Activated T-helper 17 cell treated with anti-CD3 and anti-CD28 coated beads, Interleukin-2, amount 50 U/mL, for 72 hours (primary cell): ENCODE results near the gene GPR143. TPM values are rescaled to one million over a fixed set of nuclear protein-coding genes. Genes with fewer than 3 reads are reported as not detected.

Source experiments
- ATAC-seq: fragments of 150-1000 bp; cut with Tn5 transposase; replicated peaks from 2 replicates; pipeline ENCODE4 v1.10.0; 2021; ENCODE audit warnings: mild to moderate bottlenecking, moderate library complexity
- H3K27ac Mint-ChIP-seq: one replicate; pipeline ENCODE4 v1.8.0; 2022; ENCODE audit warnings: mixed read lengths
- H3K27me3 Mint-ChIP-seq: one replicate; pipeline ENCODE4 v1.8.0; 2022; ENCODE audit warnings: mixed read lengths
- H3K36me3 Mint-ChIP-seq: one replicate; pipeline ENCODE4 v1.8.0; 2022; ENCODE audit warnings: low read depth, mild to moderate bottlenecking, mixed read lengths
- H3K4me1 Mint-ChIP-seq: one replicate; pipeline ENCODE4 v1.8.0; 2022; ENCODE audit warnings: mixed read lengths
- H3K4me3 Mint-ChIP-seq: one replicate; pipeline ENCODE4 v1.8.0; 2022; ENCODE audit warnings: mild to moderate bottlenecking, mixed read lengths
- H3K9me3 Mint-ChIP-seq: one replicate; pipeline ENCODE4 v1.8.0; 2022; ENCODE audit warnings: mixed read lengths
- total RNA-seq, 2 donors: library from RNA; stranded (reverse); gene quantifications; one replicate each; pipeline ENCODE4 v1.2.3, GENCODE V29; 2022

The GPR143 gene
- total RNA-seq, 2 donors from 2014 or later, result not detected

DNA sequence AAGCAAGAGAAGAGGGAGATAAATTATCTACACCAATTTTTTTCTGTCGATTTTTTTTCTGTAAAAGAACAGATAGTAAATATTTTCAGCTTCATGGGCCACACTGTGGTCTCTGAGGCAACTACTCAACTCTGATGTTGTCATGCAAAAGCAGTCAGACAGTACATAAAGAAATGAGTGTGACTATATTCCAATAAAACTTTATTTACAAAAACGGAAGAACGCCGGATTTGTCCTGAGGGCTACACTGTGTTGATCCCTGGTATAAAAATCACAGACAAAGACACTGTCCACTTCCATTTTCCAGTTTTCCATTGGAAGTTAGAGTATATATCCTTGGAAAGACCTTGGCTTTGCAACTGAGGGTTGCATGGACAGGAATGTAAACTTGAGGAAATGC is 18.0 kb downstream of the GPR143 start:
- no peak for ATAC-seq
- H3K36me3 Mint-ChIP-seq, result no peaks in the 10 kb centered on the region
- H3K9me3 Mint-ChIP-seq, result peaks cover 4% of the 10 kb centered on the region
- peaks cover 6% of the 10 kb centered on the region for H3K4me1 Mint-ChIP-seq
- H3K27ac Mint-ChIP-seq, result no peak overlapping the region
- no peak overlapping the region for H3K4me3 Mint-ChIP-seq
- H3K27me3 Mint-ChIP-seq, result no peaks in the 10 kb centered on the region

DNA sequence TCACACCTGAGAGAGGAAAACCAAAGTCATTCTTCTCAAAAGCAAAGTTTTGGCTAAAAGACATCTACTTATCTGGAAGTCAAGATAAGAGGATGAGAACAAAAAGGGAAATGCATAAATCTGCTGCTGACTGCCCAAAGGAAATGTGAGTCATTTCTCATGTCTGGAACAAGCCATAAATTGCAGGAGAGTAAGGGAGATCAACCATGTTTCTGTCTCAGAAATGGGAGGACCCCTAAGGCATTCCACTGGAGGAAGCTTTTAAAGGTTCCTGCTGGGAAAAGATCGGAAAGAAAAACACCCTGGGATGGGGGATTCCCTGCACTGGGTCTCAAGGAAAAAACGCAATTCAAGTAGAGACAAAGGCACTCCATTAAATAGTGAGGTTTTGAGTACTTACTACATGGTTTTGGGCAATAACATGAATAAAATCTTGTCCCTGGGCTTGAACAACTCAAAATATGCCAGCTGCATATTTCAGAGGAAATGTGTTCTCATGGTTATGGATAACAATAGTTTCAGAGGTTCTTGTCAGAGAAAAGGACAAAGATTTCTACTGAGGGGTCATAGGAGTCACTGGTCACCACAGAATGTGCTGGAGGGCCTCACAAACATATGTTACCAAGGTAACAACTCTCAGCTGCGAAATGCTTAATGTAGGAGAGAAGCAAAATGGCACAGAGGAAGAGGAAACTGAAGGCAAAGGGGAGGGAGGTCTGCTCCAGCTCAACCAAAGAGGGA is 19.3 kb downstream of the GPR143 start:
- Mint-ChIP-seq H3K9me3 (peaks cover 4% of the 10 kb centered on the region), H3K4me3 (no peak overlapping the region), H3K27me3 (no peaks in the 10 kb centered on the region), H3K4me1 (peaks cover 6% of the 10 kb centered on the region), H3K27ac (no peak overlapping the region), H3K36me3 (no peaks in the 10 kb centered on the region)
- ATAC-seq, result no peak

DNA sequence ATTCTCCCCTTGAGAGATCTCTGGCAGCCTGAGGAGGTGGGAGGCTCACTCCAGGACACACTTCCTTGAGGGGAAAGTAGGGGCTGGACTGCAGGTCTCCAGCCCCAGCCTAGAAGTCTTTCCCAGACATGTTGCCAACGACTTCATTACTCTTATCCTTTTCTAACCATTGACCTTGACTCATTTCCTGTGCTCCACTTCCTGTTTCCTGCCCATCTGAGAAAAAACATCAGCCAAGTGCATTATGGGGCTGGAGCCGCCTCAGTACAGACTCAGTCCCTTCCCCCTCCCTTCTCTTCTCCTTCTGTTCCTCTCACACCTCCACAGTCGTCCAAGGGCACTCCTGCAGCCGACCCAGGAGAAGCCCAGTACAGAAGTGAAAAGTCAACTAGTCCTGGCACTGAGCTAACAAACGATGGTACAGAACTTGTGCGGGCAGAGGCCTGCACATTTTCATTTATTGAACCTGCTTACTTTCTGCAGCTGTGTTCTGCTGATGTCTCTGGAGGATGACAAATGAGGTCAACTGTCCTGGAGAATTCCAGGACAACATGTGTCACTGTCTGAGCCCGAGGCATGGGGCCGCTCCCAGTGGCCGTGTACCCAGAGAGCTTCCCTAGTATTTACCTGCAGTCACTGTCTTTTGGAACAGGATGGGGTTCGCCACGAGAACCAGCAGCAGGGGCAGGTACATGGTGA is 20.1 kb downstream of the GPR143 start:
- H3K4me3 Mint-ChIP-seq, result peak overlapping the region; percentile 44
- H3K27ac Mint-ChIP-seq, result peak overlapping the region; percentile 51
- peaks cover 6% of the 10 kb centered on the region for H3K4me1 Mint-ChIP-seq
- ATAC-seq, result no peak
- no peaks in the 10 kb centered on the region for H3K36me3 Mint-ChIP-seq
- H3K9me3 Mint-ChIP-seq, result peaks cover 4% of the 10 kb centered on the region
- H3K27me3 Mint-ChIP-seq, result no peaks in the 10 kb centered on the region

DNA sequence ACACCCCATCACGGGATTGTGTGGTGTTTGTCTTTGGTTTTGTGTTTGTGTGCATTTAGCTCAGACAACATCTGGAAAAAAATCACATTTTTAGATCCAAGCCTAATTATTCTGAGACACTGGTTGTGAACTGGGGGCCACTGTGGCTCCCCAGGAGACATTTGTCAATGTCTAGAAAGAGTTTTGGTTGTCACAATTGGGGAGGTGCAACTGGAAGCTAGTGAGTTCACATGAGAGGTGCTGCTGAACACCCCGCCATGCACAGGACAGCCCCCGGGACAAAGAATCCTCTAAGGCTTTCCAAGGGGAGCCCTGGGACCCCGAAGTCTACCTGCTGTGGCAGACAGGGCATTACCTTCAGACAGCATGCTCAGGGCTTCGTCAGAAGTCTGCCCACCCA is 26.5 kb downstream of the GPR143 start:
- H3K27me3 Mint-ChIP-seq, result no peaks in the 10 kb centered on the region
- no peaks in the 10 kb centered on the region for H3K9me3 Mint-ChIP-seq
- no peaks in the 10 kb centered on the region for H3K36me3 Mint-ChIP-seq
- H3K4me3 Mint-ChIP-seq, result no peak overlapping the region
- no peak for ATAC-seq
- no peaks in the 10 kb centered on the region for H3K4me1 Mint-ChIP-seq
- no peak overlapping the region for H3K27ac Mint-ChIP-seq

DNA sequence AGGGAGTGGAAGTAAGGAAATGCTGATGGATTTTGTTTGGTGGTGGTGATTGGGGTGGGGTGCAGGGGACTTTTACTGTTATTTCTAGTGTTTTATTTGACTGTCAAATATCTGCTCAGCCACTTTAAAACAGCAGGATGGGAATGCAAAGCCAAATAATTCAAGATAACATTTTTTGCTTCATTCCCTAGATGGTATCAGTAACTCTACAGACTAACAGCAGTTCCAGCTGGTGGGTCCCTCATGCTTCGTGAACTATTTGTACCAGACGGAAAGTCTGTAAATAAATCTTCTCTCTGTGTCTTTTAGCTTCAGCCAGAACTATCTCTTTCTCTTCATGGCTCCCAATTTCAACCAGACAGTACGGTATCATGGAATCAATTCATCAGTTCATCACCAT is 27.5 kb downstream of the GPR143 start:
- ATAC-seq, result no peak
- no peaks in the 10 kb centered on the region for H3K27me3 Mint-ChIP-seq
- H3K27ac Mint-ChIP-seq, result no peak overlapping the region
- H3K4me3 Mint-ChIP-seq, result no peak overlapping the region
- H3K36me3 Mint-ChIP-seq, result no peaks in the 10 kb centered on the region
- H3K4me1 Mint-ChIP-seq, result no peaks in the 10 kb centered on the region
- H3K9me3 Mint-ChIP-seq, result no peaks in the 10 kb centered on the region

DNA sequence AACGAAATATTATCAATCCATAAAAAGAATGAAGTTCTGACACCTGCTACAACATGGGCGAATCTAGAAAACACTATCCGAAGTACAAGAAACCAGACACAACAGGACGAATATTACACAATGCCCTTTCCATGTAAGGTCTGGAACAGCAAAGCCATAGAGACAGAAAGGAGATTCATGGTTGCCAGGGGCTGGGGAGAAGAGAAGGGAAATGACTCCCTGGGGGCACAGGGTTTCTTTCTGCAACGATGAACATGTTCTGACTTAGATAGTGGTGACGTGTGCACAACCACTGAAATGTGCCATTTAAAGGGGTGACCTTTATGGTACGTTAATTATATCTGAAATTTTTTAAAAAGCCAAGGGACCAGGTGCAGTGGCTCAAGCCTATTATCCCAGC is 28.3 kb downstream of the GPR143 start:
- no peaks in the 10 kb centered on the region for H3K4me1 Mint-ChIP-seq
- H3K27ac Mint-ChIP-seq, result no peak overlapping the region
- H3K9me3 Mint-ChIP-seq, result no peaks in the 10 kb centered on the region
- H3K27me3 Mint-ChIP-seq, result no peaks in the 10 kb centered on the region
- H3K4me3 Mint-ChIP-seq, result no peak overlapping the region
- no peak for ATAC-seq
- H3K36me3 Mint-ChIP-seq, result no peaks in the 10 kb centered on the region

DNA sequence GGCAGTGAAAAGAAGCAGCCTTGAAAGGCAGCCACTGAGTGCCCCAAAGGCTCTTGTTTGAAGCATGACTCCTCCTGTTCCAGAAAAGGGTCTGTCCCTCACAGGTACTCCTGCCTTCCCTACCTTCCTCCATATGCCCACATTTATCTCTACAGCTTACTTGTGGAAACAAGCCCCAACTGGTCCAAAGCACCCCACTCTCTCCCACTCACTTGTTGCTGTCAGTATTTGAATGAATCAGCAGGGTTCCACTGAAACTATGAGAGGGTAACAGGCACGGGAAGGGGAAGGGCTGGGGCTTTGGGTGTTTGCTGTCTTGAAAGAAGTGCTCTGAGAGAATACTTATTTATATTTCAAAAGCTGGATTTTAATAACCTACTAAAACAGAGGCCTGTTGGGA is 34.9 kb downstream of the GPR143 start:
- no peaks in the 10 kb centered on the region for H3K9me3 Mint-ChIP-seq
- H3K27ac Mint-ChIP-seq, result no peak overlapping the region
- H3K27me3 Mint-ChIP-seq, result no peaks in the 10 kb centered on the region
- H3K4me1 Mint-ChIP-seq, result no peaks in the 10 kb centered on the region
- no peak overlapping the region for H3K4me3 Mint-ChIP-seq
- no peaks in the 10 kb centered on the region for H3K36me3 Mint-ChIP-seq
- ATAC-seq, result peak; percentile 53

DNA sequence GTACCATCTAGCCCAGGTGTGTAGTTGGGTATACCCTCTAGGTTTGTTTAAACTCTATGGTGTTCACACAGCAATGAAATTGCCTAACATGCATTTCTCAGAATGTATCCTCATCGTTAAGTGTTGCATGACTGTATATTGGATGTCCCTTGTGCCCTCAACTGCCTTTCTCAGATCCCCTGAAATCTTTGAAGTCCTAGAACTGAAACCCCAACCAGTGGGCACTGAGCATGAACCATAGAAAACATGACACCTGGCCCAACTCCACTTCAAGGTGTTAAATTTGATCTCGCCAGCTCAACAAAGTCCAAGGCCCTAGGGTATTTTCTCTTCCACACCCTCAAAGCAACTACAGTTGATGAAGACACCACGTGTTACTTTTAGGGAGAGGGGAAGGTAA is 35.6 kb downstream of the GPR143 start:
- Mint-ChIP-seq H3K27ac (no peak overlapping the region), H3K9me3 (no peaks in the 10 kb centered on the region), H3K36me3 (no peaks in the 10 kb centered on the region), H3K4me1 (no peaks in the 10 kb centered on the region), H3K4me3 (no peak overlapping the region), H3K27me3 (no peaks in the 10 kb centered on the region)
- ATAC-seq, result no peak

DNA sequence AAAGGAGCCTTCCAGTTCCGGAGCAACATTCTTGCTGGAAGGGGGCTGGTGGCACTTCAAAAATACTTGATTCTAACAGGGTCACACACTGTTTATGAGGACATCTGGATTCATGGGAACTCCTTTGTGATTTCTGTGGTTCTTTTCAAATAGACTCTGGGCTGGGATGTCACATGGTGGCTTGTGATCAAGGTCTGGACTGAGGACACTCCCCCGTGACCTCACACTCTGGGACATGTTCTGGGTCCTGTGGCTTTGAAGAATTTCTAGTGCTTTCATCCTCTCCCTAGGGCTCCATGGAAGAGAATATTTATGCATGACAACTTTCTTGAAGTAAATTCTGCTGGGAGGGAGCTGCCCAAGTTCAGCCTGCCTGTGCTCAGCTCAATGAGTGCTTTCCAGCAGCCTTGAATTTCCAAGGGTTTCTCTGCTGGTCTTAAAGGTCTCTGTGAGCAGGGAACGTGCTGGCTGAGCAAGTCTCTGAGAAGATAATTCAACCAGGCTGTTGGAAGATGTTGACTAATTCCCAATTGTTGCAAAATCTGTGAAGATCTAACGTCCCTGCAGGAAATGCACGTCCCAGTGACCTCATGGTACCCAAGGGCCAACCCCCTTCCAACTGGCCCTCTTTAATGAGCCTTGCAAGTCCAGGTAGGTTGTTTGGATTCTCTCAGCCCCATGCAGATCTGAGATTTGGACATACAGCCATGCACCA is 36.3 kb downstream of the GPR143 start:
- H3K4me3 Mint-ChIP-seq, result no peak overlapping the region
- H3K27ac Mint-ChIP-seq, result no peak overlapping the region
- no peak for ATAC-seq
- H3K9me3 Mint-ChIP-seq, result no peaks in the 10 kb centered on the region
- H3K4me1 Mint-ChIP-seq, result no peaks in the 10 kb centered on the region
- no peaks in the 10 kb centered on the region for H3K36me3 Mint-ChIP-seq
- H3K27me3 Mint-ChIP-seq, result no peaks in the 10 kb centered on the region

DNA sequence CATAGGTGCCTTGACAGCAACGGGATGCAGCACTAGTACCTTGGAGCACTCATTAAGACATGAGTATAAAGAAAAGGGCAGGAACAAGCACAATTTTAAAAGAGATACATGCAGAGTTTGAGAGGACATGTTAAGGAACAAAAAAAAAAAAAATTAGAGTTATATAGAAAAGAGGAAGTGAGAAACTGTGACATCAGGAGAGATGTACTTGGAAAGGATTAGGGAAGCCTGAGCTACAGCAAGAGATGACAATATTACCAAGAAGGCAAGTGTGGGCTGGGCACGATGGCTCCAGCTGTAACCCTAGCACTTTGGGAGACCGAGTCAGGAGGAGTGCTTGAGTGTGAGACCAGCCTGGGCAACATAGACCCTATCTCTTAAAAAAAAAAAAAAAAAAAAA is 37.4 kb downstream of the GPR143 start:
- no peak for ATAC-seq
- no peak overlapping the region for H3K27ac Mint-ChIP-seq
- no peak overlapping the region for H3K4me3 Mint-ChIP-seq
- H3K36me3 Mint-ChIP-seq, result no peaks in the 10 kb centered on the region
- no peaks in the 10 kb centered on the region for H3K27me3 Mint-ChIP-seq
- no peaks in the 10 kb centered on the region for H3K9me3 Mint-ChIP-seq
- H3K4me1 Mint-ChIP-seq, result no peaks in the 10 kb centered on the region

DNA sequence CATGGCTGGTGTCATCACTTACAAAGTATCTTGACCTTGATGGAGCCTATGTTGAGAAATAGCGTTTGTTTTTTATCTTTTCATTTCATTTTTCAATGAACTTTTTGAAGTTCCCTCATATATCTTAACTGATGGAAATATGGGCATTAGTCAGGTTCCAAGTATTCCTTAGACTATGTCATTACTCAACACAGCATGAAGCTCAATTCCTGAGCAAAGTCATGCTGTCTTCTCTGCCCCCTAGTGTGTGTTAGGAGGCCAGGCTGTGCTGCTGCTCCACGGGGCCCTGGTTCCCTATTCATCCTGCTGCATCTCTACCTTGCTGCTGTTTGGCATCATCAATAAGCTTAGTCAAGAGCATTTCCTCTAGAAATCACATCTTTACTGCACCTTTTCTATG is 40.9 kb downstream of the GPR143 start:
- Mint-ChIP-seq H3K36me3 (peaks cover 22% of the 10 kb centered on the region), H3K27me3 (no peaks in the 10 kb centered on the region), H3K4me3 (no peak overlapping the region), H3K9me3 (peaks cover 5% of the 10 kb centered on the region), H3K27ac (no peak overlapping the region), H3K4me1 (no peaks in the 10 kb centered on the region)
- no peak for ATAC-seq

DNA sequence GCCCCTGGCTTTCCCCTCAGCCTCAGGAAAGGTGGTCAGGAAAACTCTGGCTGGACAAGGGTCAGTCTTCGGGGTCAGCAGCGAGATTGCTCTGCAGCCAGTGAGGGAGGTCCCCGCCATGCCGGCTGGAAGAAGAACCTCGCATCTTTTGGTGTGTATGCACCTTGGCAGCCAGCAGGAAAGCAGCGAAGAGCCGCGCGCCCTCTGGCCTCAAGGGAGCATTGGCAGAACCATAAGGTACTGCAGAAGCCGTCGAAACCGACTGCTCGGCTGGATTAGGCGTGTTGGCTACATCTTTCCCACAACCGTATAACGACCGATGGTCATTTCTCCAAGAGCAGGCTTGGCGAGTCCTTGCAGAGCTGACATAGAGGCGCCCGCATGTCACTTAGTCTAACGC is 48.3 kb downstream of the GPR143 start:
- Mint-ChIP-seq H3K4me3 (no peak overlapping the region), H3K9me3 (peaks cover 4% of the 10 kb centered on the region), H3K27me3 (no peaks in the 10 kb centered on the region), H3K4me1 (no peaks in the 10 kb centered on the region), H3K36me3 (peaks cover 81% of the 10 kb centered on the region), H3K27ac (no peak overlapping the region)
- ATAC-seq, result no peak

DNA sequence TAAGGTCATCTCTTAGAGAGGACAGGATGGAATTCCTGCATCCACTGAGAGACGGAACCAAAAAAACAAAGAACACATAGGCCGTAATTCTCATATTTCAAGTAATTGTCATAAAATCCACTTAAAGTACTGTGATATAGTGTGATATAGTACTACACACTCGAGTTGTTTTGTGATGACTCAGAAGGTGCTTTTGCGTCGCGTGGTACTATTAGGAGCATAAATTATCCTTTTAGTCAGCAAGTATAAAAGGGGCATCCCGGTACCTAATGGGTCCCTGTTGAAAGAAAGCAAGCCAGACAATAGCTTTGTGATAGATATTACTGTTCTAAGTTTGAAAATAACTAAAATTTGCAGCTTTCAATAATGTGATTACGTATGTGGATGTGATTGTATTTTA is 55.3 kb downstream of the GPR143 start:
- Mint-ChIP-seq H3K27ac (no peak overlapping the region), H3K4me3 (no peak overlapping the region), H3K9me3 (no peaks in the 10 kb centered on the region), H3K27me3 (no peaks in the 10 kb centered on the region), H3K4me1 (peaks cover 4% of the 10 kb centered on the region), H3K36me3 (peaks cover 61% of the 10 kb centered on the region)
- ATAC-seq, result no peak

DNA sequence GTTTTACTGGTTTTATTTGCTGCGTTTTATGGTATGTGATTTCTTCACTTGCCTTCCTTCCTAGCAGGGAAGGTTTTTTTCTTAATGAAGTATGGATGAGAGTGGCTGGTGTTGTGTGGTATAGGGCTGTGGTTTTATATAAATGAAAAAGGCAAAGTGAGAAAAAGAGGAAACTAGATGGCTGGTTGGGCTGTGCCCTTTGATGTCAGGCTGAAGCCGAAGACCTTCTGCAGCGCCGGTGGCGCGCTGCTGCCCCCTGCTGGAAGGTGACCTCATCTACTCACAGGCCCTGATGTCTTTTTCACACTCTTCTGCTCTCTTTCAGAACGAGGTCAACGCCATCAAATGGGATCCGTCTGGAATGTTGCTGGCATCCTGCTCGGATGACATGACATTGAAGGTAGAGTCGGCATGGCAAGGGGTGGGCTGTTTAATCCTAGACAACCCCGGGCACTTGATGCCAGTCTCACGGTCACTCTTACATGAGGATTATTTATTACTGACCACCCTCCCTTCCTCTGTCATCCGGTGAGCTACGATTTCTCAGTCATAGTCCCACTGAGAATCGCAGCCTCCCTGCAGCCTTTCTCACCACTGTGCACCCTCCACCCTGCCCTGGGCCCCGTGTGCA is 56.6 kb downstream of the GPR143 start:
- peaks cover 4% of the 10 kb centered on the region for H3K4me1 Mint-ChIP-seq

More for the DNA sequence above, 56.6 kb downstream of the GPR143 start:
- Mint-ChIP-seq H3K27ac (no peak overlapping the region), H3K9me3 (no peaks in the 10 kb centered on the region), H3K36me3 (peaks cover 63% of the 10 kb centered on the region), H3K4me3 (no peak overlapping the region), H3K27me3 (no peaks in the 10 kb centered on the region)
- peak; percentile 72 for ATAC-seq
